Placental pericyte (primary cell): ENCODE data around the gene BRSK1. TPM values are rescaled to one million over a fixed set of nuclear protein-coding genes. Genes with fewer than 3 reads are reported as not detected.

Experiments
- small RNA-seq: library from RNA; depleted of rRNA; stranded (forward); fragments of <200 nt; gene quantifications from one replicate; pipeline ENCODE3, GENCODE V24; 2012; ENCODE audit warnings: low replicate concordance
- total RNA-seq: library from RNA; depleted of rRNA; stranded (reverse); fragments of >200 nt; gene quantifications from 2 replicates; pipeline ENCODE4 v1.2.3, GENCODE V29; 2012

The BRSK1 gene
- 1.7 and 3.5 TPM in 2 replicates for total RNA-seq

GRCh38 chr19:55283548-55284377 lies at the start of gene BRSK1:
TSS of gene BRSK1 (plus strand) at chr19:55283997. CDS start at chr19:55284443, 446 bp downstream.

GRCh38 chr19:55258828-55259539 lies 24.8 kb upstream of the BRSK1 start, which contains the start of gene PPP6R1:
TSS of gene PPP6R1 (minus strand) at chr19:55259017. CDS start at chr19:55247103, 11,914 bp downstream.

GRCh38 chr19:55279770-55280643 lies 3.8 kb upstream of the BRSK1 start, which contains the start of gene HSPBP1:
TSS of gene HSPBP1 (minus strand) at chr19:55280110. CDS start at chr19:55279608, 502 bp downstream.

GRCh38 chr19:55325172-55325571 lies 41.4 kb downstream of the BRSK1 start, which contains the start of gene TMEM150B:
TSS of gene TMEM150B (minus strand) at chr19:55325341. CDS start at chr19:55321036, 4,305 bp downstream.

GRCh38 chr19:55339105-55339888 lies 55.5 kb downstream of the BRSK1 start, which contains the start of gene KMT5C:
TSS of gene KMT5C (plus strand) at chr19:55339876. CDS start at chr19:55341937, 2,061 bp downstream.

GRCh38 chr19:55354698-55355212 lies 71.0 kb downstream of the BRSK1 start, which contains the start of gene COX6B2:
TSS of gene COX6B2 (minus strand) at chr19:55354719. CDS start at chr19:55354521, 198 bp downstream.

Small RNA genes within 50 kb of the gene (small RNA-seq; reads per million reads assigned to genes)
- gene MIR6802 (not detected), gene MIR6803 (not detected)

Other genes starting within 250 kb of the BRSK1 start
- 0.22 TPM in 1 of 2 replicates, not detected in the other for gene GP6, start 245.7 kb upstream of the BRSK1 start, total RNA-seq
- 4.4 and 9.2 TPM in 2 replicates for gene RDH13, start 220.8 kb upstream of the BRSK1 start, total RNA-seq
- 0.88 and 3.1 TPM in 2 replicates for gene EPS8L1, start 208.1 kb upstream of the BRSK1 start, total RNA-seq
- gene PPP1R12C, start 166.4 kb upstream of the BRSK1 start, total RNA-seq = 86.5 and 91.7 TPM in 2 replicates
- gene TNNT1, start 134.8 kb upstream of the BRSK1 start, total RNA-seq = 0.57 and 2.8 TPM in 2 replicates
- gene TNNI3, start 126.3 kb upstream of the BRSK1 start, total RNA-seq = not detected in 2 replicates
- gene DNAAF3, start 117.4 kb upstream of the BRSK1 start, total RNA-seq = 0.66 TPM in 1 of 2 replicates, not detected in the other
- under 0.01 TPM in 1 of 2 replicates, not detected in the other for gene SYT5, start 103.7 kb upstream of the BRSK1 start, total RNA-seq
- gene PTPRH, start 74.5 kb upstream of the BRSK1 start, total RNA-seq = 4.9 and 46.0 TPM in 2 replicates
- 1.9 and 2.6 TPM in 2 replicates for gene TMEM86B, start 55.2 kb upstream of the BRSK1 start, total RNA-seq
- gene PPP6R1, start 25.0 kb upstream of the BRSK1 start, total RNA-seq = 58.9 and 69.9 TPM in 2 replicates
- 41.1 and 41.9 TPM in 2 replicates for gene HSPBP1, start 3.9 kb upstream of the BRSK1 start, total RNA-seq
- not detected in 2 replicates for gene TMEM150B, start 41.3 kb downstream of the BRSK1 start, total RNA-seq
- gene KMT5C, start 55.9 kb downstream of the BRSK1 start, total RNA-seq = 7.9 and 9.6 TPM in 2 replicates
- 0.14 and 0.22 TPM in 2 replicates for gene COX6B2, start 70.7 kb downstream of the BRSK1 start, total RNA-seq
- gene GARIN5B, start 79.3 kb downstream of the BRSK1 start, total RNA-seq = not detected in 2 replicates
- 15.1 and 82.0 TPM in 2 replicates for gene IL11, start 86.5 kb downstream of the BRSK1 start, total RNA-seq
- gene TMEM190, start 92.8 kb downstream of the BRSK1 start, total RNA-seq = not detected in 2 replicates
- gene TMEM238, start 100.3 kb downstream of the BRSK1 start, total RNA-seq = 1.4 TPM in 1 of 2 replicates, not detected in the other
- 301 and 1,049 TPM in 2 replicates for gene RPL28, start 101.9 kb downstream of the BRSK1 start, total RNA-seq
- gene UBE2S, start 123.8 kb downstream of the BRSK1 start, total RNA-seq = 40.5 and 198 TPM in 2 replicates
- not detected in 2 replicates for gene SHISA7, start 159.3 kb downstream of the BRSK1 start, total RNA-seq
- 50.8 and 116 TPM in 2 replicates for gene ISOC2, start 177.6 kb downstream of the BRSK1 start, total RNA-seq
- not detected in 2 replicates for gene C19orf85, start 180.8 kb downstream of the BRSK1 start, total RNA-seq
- 3.3 and 3.9 TPM in 2 replicates for gene ZNF628, start 192.6 kb downstream of the BRSK1 start, total RNA-seq
- 17.5 and 19.3 TPM in 2 replicates for gene NAT14, start 201.2 kb downstream of the BRSK1 start, total RNA-seq
- gene SSC5D, start 204.4 kb downstream of the BRSK1 start, total RNA-seq = 3.1 and 24.2 TPM in 2 replicates